ENCODE results near the gene AFAP1.

AFAP1 gene

GRCh38 chr4:7854697-7855370 lies 84.8 kb downstream of the AFAP1 start:
- TF ChIP-seq, protein P1, sequence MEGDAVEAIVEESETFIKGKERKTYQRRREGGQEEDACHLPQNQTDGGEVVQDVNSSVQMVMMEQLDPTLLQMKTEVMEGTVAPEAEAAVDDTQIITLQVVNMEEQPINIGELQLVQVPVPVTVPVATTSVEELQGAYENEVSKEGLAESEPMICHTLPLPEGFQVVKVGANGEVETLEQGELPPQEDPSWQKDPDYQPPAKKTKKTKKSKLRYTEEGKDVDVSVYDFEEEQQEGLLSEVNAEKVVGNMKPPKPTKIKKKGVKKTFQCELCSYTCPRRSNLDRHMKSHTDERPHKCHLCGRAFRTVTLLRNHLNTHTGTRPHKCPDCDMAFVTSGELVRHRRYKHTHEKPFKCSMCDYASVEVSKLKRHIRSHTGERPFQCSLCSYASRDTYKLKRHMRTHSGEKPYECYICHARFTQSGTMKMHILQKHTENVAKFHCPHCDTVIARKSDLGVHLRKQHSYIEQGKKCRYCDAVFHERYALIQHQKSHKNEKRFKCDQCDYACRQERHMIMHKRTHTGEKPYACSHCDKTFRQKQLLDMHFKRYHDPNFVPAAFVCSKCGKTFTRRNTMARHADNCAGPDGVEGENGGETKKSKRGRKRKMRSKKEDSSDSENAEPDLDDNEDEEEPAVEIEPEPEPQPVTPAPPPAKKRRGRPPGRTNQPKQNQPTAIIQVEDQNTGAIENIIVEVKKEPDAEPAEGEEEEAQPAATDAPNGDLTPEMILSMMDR (IDR thresholded peaks at IDR 0.05), result no peak
- no peak for TF ChIP-seq ZFX (IDR thresholded peaks at IDR 0.05; ENCODE audit: borderline replicate concordance)
- no peak overlapping the region for H3K27ac ChIP-seq

DNA sequence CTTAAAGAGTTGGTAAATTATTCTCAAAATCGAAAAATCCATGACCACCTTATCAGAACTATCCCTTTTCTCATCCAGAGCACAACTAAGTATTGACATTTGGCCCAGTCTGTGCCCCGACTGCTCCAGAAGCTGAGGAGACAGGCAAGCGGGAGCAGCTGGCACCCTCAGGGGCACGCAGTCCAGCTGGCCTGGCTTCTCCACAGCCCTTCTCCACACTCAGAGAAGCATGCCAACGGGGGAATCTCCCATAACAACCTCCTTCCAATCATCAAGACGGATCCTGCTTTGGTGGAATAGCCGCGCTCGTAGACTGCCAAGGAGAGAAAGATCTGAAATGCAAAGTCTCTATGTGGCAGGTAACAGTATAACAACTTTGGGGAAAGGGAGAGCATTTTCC lies 85.4 kb downstream of the AFAP1 start:
- TF ChIP-seq, protein P1 (IDR thresholded peaks at IDR 0.05), result no peak
- TF ChIP-seq ZFX (IDR thresholded peaks at IDR 0.05; ENCODE audit: borderline replicate concordance), result no peak
- H3K27ac ChIP-seq, result no peak overlapping the region

- no peak for TF ChIP-seq ZFX (IDR thresholded peaks at IDR 0.05; ENCODE audit: borderline replicate concordance)
- TF ChIP-seq, protein P1 (IDR thresholded peaks at IDR 0.05), result no peak
- H3K27ac ChIP-seq, result no peak overlapping the region
These were observed 86.4 kb downstream of the AFAP1 start for GRCh38 chr4:7853271-7853670.

- H3K27ac ChIP-seq, result no peak overlapping the region
- no peak for TF ChIP-seq ZFX (IDR thresholded peaks at IDR 0.05; ENCODE audit: borderline replicate concordance)
- TF ChIP-seq, protein P1 (IDR thresholded peaks at IDR 0.05), result no peak
These were observed 87.0 kb downstream of the AFAP1 start for GRCh38 chr4:7852568-7853185.

- H3K27ac ChIP-seq, result no peak overlapping the region
- TF ChIP-seq, protein P1 (IDR thresholded peaks at IDR 0.05), result 0 out of 2 replicates have a peak, but pooled peaks have one; percentile 9
- no peak for TF ChIP-seq ZFX (IDR thresholded peaks at IDR 0.05; ENCODE audit: borderline replicate concordance)
These were observed 89.2 kb downstream of the AFAP1 start for GRCh38 chr4:7850489-7850888.

DNA sequence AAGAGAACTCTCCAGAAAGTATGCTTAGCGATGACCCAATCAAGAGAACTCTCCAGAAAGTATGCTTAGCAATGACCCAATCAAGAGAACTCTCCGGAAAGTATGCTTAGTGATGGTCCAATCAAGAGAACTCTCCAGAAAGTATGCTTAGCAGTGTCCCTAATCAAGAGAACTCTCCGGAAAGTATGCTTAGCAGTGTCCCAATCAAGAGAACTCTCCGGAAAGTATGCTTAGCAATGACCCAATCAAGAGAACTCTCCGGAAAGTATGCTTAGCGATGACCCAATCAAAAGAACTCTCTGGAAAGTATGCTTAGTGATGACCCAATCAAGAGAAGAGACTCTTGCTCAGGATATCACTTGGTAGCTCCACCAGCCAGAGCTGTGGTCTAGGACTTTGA lies 92.5 kb downstream of the AFAP1 start:
- TF ChIP-seq ZFX (IDR thresholded peaks at IDR 0.05; ENCODE audit: borderline replicate concordance), result no peak
- TF ChIP-seq, protein P1 (IDR thresholded peaks at IDR 0.05), result no peak
- no peak overlapping the region for H3K27ac ChIP-seq

DNA sequence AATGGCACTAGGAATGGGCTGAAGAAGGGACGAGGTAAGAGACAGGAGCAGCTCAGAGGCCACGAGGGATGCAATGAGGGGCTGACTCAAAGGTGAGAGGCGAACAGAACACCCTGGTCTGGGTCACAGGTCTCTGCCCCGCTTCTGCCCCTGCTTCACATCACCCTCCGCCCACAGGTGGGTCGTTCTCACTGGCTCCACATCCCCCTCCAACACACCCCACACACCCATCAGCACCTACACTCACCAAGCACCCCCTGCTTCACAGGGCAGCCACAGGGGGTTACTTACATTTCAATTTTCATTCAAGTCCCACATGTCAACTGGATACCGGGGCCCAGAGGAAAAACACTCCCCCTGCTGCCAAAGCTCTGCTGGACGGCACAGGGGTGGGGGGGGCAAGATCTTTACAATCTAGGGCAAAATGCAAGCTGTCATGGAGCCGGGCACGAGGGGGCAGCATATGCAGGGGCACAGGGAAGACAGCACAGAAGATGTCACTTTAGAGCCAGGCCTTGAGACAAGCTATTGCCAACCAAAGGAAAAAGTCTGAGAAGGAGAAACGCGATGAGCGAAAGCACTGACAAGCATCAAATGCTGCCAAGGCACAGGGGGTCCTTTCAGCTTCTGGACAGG lies 94.0 kb downstream of the AFAP1 start:
- TF ChIP-seq ZFX (IDR thresholded peaks at IDR 0.05; ENCODE audit: borderline replicate concordance), result no peak
- TF ChIP-seq, protein P1 (IDR thresholded peaks at IDR 0.05), result no peak
- H3K27ac ChIP-seq, result no peak overlapping the region
